ENCODE data around the gene STARD13.

STARD13 gene

DNA sequence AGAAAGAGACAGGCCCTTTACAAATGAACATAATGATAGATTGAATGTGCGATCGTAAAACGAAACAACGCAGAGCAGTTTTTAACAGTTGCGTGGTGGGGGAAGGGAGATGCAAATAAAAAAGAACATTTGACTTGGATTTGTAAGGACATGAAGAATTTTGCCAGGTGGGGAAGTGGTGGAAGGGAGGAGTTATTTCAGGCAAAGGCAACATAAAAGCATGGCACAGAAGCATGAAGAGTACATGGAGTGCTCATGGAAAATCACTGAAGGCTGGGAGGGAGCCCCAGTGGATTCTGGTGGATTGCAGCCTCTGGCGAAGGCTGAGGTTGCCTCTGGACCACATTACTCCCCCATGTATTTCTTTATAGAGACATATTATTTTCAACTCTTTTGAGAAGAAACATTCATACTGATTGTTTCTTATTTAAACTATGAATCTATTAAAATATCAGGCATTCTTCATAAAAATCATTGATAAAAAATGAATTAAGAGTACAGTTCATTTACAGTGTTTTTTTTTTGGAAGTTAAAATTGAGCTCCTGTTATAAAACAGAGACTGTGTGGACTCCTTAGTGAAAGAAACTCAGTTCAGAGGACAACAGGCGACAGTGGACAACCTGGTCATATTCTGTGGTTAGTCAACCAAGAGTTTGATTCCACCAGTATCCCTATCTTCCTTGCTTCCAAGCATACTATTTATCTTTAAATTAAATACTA lies 57.5 kb downstream of the STARD13 start:
- DNase-seq, result no peak

DNA sequence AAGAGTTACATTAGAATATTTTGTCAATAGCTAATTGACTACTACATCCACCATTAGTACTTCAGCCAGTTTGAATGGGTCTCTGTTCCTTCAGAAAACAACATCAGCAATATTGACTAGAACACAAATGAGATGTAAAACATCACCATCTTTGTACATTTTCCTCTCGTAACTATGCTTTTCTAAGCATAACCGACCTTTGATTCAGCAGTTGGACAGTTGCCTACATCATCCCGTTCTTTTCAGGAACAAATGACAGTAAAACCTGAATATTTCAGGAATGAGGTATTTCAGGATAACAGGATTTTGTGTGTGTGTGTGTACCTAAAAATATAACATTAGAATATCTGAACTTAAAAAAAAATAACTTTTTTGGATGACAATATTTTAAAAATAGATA lies 60.9 kb downstream of the STARD13 start:
- DNase-seq, result no peak

DNA sequence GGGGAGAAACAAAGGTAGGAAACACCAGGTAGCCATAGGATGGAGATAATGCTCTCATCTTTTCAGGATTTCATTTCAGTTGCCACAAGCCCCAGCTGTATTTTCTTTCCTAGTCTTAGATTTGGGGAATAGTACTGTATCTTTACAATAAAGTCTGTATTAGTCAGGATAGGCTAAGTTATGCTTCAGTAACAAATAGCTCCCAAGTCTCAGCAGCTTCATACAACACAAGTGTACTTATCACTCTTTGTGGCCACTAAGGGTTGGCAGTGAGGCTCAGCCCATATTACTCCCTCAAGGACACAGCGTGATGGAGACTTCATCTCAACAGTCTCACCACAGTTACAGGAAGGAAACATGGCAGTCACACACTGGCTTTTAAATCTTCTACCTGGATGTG lies 61.4 kb downstream of the STARD13 start:
- no peak for DNase-seq

DNA sequence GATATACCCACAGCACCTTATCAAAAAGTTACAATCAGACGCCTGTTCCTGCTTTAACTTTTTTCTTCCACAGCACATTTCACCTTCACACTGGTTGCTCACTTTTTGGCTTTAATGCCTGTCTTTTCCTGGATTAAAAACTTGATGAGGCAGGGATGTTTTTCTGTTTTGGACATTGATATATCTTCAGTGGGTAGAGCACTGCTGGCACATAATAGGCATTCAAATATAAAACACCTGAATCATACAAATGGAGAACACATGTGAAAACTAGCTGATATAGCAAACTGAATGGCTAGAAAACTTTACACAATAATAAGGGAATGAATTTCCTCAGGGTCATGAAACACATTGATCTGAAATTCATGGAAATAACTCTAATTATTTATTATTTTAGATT lies 65.6 kb downstream of the STARD13 start:
- no peak for DNase-seq

DNA sequence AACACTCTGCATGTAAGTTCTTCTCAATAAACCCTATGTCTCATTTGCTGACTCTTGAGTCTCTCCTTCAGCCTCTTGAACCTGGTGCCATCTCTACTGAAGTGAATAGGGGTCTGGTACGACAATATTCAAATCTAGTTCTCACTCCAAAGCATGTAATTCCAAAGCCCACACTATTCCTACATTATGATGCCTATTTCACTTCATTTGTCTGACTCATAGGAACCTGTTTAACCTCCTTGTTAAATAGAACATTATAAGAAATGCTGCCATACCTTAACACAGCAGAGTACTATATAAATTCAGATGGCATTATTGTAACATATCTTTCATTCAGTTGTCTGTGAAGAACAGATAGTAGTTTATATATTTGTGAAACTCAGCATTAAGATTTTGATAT lies 67.1 kb downstream of the STARD13 start:
- DNase-seq, result no peak

DNA sequence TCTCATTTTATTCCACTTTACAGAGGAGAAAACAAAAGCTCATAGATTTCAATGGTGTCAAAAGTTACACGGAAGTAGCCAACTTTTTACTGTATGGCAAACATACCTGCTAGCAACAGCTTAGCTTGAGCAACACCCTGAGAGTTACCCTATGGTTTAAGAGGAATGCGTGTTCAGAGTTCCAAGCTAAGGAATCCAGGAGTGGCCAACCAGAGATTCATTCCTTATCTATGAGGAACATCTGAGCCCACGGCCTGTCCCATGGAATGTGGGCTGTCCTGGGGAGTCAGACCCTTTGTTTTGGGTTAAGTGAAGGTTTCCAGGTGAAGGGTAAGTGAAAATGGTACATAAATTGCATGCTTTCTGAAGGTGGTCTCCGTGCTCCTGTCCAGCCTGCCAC lies 67.5 kb downstream of the STARD13 start:
- no peak for DNase-seq

DNA sequence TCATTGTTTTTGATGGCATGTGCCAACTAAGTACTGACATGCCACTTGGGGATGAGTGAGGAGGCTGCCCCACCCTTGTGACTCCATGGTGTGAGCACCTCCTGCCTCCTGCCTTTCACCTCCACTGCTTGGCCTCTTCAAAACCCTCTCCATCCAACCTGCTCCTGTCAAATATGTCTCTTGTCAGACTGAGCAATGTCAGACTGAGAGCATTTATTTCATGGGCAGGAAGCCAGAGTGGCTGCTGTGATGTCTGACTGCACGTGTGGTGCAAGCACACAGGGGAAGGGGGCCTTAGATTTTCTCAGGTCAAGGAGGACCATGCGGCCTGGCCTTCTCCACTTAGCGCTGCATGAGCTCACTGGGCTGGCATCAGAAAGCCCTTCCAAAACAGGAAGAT lies 68.3 kb downstream of the STARD13 start:
- no peak for DNase-seq

DNA sequence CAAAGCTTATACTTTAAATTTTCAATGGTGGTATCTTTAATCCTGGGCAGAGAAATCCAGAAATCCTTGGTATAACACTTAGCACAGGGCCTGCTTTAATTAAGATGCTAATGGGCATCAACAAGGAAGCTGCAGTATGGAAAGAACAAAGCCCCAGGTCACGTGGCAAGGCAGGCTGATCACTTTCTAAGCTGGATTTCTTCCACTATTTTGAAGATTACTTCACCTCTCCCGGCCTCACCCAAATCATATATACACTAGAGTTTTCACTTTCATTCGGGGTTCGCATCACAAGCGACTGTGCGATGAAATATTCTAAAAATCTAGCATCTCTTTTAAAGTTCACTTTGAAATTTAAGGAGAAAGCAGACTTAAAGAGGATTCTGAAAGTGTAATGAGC lies 71.8 kb downstream of the STARD13 start:
- DNase-seq, result no peak

DNA sequence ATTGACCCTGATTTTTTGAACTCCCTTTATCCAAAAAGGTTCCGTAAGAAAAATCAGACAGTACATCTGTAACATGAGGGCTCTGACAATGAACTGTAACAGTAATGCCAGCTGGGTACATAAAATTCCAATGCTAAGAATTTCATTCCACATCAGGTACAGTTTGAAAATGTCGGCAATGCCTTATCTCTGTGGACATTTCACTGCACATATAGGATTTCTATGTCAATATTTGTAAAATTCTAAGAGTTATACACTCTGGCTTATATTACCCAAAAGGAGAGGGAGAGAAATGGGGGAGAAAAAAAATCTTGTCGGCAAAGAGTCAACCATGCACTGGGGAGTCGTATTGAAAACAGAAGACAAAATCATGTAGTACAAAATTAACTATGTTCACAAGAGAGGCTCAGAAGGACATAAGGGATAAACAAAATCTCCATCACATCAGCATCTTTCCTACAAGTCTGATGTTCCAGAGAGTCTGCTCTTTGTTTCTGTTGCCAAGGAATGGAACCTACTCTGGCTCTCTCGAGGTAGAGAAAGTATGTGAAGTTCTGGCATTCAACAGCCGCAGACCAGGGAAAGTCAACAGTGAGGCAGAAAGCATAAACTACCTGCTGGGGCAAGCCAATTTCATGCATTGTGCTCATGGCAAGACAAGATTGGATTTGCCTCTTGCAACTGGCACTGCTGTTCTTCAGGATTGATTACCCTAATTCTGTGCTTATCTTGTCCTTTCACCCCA lies 72.4 kb downstream of the STARD13 start:
- DNase-seq, result peak; percentile 22

DNA sequence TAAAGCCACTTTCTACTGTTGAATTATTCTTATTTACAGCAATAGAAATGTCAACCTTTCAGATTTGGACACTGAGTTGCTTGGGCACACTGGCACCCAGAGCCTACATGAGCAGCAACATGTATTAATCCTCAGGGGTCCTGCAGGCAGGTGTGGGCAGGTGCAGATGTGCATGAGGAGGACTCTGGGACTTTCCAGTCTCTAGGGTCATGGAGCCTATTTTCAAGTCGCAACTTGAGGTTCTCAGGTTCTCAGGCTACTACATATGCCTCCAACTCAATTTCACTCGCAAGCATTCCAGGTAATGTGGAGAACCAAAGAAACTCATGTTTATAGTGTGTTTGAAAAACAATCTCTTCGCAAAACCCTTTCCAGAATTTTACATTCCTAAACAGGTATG lies 73.2 kb downstream of the STARD13 start:
- no peak for DNase-seq

DNA sequence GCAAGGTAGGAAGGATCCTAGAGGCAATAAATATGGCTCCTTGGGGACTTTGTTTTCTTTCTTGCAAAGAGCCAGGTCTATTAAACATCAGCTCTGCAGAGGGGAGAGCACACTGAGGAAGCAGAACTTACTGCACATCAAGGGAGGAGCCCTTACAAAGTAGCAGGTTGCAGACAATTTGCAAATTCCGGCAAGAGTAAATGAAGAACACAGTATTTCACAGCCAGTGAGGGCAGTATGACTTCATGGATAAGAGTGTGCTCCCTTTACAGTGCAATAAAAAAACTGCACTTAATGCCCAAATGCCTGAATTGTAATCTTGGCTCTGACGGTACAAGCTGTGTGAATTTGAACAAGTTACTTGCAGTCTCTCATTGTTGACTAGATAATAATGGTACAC lies 75.5 kb downstream of the STARD13 start:
- no peak for DNase-seq

DNA sequence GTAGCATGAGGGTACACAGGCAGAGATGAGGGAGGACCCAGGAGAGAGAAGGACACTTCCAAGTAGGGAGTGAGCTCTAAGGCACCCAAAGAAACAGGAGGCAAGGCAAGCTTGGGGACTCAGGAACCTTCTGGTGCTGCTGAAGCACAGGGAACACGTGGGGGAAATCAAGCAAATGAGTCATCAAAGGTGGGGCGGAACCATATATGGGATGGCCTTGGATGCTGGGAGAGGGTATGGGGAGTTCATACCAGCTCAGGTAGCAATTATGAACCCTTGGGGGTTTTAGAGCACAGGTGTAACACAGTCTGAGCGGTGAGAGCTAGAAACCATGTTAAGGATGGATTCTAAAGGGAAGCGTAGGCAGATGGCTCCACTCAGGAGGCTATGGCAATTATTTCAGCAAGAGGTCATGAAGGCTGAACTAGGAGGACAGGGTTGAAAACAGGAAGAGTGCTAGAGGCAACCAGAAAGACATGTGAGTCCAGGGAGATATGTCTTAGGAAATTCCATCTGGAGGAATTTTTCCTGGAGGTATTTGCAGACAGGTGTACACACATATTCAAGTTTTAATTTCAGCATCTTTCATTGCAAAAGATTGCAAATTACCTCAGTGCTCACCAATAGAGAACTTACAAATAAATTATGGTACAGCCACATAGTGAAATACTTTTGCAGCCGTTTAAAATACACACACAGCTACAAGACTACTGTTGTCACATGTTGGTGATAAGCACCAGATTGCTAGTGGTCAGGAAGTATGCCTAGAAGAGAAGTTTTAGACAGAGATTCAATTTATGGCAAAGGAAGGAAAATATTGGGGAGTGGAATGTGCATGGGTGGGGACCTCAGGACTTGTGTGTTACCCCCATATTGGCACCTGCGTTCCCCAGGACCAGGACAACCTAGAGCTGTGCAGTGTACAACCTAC lies 77.0 kb downstream of the STARD13 start:
- no peak for DNase-seq

DNA sequence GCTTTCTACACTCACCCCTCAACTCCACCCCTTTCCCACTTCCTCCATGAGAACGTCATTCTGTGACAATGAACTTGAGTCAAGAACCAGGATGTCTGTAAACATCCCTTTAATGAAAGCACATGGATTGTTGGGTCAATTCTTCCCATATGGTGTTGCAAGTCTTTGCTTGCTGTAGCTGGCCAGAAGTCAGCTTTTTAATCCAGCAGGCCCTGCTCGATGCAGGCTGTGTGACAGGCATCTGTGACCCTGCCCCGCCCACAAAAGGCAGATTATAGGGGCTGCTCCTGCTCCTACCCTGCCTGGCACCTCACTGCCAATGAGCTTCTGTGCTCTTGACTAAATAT lies 78.0 kb downstream of the STARD13 start:
- peak; percentile 22 for DNase-seq

DNA sequence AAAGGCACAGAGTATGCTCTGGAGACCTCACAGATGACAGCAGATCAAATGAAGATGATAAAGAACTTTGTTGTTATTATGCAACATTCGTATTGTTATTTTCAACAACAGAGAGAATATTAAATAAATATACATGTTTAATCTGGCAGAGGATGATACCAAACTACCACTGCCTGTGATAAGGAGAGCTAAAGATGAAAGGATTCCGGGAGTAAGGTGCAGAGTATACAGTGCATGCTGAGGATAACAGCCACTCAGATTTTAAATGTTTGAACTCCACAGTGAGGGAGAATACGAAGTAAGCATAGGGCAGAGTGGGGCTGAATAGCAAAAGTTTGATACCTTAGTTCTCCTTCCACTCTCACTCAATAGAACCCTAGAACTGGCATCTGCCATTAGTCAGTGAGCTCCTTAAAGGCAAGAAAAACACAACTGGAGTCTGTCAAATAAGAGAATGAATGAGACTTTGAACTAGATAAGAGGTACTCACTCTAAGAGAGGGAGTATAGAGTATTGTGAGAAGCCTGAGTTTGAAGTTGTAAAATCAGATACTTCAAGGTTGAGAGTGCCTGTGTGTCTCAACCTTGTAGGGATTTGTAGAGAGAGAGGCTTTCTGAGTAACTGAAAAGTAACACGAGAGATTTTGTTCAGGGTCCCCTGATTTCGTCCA lies 78.5 kb downstream of the STARD13 start:
- DNase-seq, result no peak

DNA sequence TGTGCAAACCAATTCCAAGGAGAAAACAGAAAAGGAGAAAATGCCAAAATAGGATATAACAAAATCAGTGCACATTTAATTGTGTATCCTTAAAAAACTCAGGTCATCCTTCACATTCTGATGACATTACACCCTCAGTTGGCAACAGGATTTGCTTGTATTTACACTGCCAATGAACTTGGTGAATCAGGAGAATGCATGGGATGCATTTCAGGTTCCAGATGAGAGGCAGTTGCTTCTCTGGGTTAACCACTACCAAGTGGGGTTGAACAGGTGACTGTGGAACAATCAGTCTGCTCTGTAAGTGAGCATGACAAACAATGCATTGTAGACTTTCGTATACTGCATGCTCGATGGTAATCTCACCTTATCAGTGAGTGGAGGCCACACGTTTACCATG lies 79.1 kb downstream of the STARD13 start:
- no peak for DNase-seq

DNA sequence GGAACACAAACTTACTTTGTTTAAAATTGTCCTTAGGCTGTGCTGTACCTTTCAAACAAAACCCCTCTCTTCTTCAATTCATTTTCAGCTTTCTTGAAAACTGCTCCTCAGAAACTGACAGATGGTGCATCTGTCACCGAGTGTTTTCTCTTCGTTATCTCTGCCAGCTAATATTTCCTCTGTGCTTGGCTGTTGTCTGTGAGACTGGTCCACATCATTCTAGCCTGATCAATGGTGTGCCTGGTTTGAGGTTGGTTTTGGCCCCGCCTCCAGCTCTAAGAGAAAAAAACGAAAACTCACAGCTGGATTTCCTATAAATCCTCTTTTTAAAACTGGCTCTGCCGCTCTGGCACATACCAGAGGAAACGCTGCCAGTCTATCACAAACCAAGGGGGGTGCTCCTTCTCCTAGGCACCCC lies 79.7 kb downstream of the STARD13 start:
- DNase-seq, result no peak

DNA sequence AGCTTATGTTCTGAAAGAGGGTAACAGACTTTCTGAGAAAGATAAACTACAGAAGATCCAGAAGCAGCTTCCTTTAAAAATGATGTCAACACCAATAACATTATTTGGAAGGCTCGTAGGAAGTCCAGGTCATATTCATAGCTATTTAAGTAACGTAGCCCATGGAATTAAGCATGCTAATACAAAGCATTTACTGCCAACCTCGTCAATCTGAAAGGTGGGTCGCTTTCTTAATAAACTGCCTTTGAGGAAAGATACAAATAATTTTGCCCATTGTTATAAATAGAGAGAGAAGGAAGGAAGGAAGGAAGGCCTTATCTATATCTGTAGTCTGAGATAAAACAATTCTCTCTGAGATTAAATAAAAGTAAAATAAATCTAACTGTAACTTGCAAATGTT lies 80.3 kb downstream of the STARD13 start:
- no peak for DNase-seq

DNA sequence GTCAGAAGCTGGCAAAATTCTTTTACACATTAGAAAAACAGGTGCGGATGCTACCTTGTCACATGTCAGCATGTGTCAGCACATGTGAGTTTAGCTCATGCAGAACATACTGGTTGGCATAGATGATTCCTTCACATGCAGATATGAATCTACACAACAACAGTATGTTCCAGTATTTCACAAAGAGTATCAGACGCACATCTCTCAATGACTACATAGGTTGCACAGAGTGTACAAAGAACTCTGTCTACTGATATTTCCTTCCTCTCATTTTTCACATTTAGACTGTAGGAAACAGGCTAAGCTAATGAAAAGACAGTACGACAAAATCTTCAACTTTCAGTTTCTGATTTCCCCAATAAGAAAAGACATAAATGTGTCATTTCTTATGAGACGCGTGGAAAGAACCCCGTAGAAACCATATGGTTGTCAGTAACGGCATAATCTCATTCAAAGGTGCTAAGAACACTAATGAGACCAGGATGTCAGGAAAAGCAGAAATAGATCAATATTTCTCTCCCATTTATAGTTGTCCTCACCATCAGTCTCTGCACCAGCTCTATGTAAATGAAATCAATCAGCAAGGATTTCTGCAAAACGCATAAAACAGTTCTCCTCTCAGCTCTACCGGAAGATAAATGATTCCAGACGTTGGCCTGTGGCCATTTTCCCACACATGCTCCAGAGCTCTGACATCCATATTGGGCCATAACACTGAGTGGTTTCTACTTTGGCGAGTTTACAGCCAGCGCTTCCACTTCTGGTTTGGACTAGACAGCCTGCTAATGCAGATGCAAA lies 81.2 kb downstream of the STARD13 start:
- no peak for DNase-seq

DNA sequence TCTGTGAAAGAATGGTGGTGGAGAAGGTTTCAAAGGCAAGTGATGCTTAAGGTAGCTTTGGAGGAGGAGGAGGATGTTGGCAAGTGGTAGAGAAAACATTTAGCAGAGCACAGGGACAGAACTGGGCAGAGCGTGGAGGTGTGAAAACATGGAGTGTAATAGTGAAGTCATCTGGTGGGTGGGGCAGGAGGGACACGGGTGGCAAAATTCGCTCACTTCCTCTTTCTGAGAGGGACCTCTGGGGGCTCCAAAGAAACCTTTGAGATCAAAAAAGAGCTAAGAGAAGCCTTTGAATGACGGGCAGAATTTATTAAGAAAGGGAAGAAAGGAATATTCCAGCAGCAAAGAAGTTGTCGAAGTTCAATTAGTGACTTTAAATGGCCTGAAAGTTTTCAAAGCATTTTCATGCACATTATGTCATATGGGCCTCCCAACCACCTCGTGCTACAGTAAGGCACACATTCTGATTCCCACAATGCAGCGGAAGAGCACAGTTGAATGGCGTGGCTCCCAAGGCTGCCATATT lies 82.8 kb downstream of the STARD13 start:
- DNase-seq, result no peak

DNA sequence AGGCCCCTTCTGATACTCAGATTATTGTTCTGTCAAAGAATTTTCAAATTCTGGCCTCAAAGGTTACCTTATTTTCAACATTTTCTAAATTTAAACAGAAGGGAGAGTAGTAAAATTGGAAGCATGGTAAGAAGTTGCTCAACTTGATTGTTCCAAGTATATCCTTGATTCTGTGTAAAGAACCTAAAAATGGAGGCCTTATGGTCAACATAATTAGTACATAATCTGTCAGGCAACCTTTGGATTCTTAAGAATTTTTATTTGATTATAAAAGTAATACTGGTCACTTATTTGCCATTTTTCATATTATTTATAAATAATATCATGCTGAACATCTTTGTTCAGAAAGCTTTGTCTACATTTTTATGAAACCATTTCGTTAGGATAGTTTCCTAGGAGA lies 83.9 kb downstream of the STARD13 start:
- DNase-seq, result no peak

DNA sequence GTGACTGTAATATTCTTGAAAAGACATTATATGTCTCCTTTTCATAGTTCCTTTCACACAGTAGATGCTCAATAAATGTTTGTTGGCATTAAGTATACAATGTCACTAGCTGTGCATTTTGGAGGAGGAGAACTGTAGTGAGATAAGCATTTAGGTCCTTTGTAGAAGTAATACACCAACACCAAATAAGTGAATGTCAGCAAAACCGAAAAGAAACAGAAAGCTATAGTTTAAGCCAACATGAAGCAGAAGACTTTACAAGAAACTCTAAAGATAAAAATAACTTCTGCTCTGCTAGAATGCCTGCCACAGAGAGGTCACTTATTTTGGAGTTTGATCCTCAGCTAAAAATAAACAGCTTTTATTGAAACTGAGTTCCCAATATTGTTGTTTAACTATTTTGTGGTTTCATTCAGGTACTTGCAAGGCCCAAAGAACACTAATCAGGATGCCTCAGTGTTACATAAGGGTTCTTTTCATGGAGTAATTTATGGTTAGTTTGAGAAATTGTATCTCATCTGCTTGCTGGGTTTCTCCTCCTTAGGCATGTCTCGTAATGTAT lies 86.2 kb downstream of the STARD13 start:
- no peak for DNase-seq

DNA sequence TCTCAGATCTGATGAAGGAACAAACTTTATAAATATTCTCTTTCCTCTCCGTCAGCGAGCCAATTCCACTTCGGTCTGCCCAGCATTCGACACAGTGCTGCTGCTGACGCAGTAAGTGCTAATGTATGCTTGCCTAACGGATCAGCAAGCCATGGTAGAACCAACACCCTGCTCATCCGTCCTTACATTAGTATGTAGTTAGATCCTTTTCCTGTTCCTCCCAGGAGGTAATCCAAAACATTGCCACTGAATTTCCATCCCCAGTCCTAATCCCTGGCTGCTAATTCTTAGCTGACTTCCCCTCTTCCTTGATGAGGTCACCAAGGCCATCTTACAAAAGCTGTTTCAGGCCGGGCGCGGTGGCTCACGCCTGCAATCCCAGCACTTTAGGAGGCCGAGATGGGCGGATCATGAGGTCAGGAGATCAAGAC lies 88.0 kb downstream of the STARD13 start:
- DNase-seq, result no peak
